HG03442 (cell line): ENCODE measurements around the gene USH1C.
A peak's percentile ranks its signal among the peaks of the same experiment; 100 is the strongest.

Experiments used
- ATAC-seq: cut with Tn5 transposase; IDR thresholded peaks from one replicate; pipeline ENCODE4 v1.9.1; 2021; ENCODE audit warnings: mild to moderate bottlenecking, moderate library complexity; ENCODE audit not compliant: unreplicated experiment

USH1C gene

DNA sequence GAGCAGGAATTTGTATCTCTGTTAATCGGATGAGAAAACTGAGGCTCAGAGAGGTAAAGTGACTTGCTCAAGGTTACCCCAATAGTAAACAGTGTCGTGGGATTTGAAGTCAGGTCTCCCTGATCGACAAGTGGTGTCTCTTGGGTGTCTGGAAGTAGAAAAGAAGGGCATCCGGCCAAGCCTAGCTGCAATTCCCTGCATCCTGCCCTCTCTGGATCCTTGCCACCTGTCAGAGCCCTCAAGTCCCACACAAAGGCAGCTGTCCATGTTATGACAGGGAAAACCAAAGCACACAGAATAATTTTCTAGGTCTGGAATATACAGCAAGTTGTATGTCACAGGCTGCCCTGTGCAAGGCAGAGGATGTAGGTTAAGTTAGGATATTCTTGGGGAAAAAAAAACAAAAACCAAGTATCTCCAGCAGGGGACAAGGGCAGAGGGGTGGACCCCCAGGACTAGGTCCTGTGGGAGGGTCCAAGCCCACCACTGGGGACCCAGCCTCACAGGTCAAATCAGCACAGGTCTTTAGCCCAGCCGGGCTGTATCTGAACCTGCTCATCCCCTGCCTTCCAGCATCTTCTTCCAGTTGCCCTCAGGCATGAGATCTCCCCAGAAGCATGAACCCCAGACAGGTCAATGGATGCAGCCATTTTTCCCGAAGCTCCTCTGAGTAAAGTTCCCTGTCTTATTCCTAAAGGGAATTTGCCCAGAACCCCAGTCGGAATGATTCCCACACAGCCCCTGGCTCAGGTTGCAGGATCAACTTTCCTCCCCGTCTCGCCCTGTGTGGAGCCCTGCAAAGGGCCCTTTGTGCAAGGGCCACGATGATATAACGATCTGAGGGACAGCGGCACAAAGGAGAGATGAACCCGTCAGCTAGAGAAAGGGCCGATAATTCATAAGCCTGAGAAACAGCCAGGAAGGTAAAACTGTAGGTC is 15.0 kb downstream of the USH1C start:
- ATAC-seq = no peak

DNA sequence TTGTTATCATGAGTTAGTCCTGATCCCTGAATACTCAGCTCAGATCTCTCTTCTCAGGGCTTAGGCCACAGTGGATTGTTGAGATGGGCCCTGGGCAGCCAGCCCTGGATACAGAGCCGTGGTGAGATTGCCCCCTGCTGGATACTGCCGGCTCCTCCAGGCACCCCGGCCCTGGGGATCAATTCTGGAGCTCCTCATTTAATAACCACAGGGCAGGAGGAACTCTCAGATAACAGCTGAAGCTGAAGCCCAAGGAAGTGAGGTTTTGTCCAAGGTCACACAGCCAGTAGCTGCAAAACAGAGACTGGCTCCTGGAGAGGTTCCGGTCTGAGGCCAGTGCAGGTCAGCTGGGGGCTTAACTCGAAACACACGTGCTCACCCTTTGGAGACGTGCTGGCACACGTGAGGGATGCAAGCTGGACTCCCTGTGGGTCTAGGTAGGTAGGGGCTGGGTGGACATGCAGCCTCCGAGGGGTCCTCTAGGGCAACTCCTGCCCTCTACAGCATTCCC is 16.0 kb downstream of the USH1C start:
- peak; percentile 55 for ATAC-seq

DNA sequence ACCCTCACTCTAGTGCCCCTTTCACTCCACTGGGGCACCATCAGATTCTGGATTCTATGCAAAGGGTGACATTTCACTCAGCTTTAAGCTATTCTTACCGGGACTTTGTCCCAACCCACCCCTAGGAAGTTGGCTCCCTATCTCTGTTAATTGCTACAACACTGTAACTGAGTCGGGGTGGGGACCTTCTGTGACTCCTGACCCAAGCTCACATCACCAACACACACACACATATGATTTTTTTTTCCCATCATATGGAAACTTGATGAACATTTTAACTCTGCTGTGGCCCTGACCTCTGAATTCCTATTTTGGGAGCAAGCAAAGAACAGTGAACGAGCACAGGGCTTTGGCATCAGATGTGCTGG is 16.6 kb downstream of the USH1C start:
- no peak for ATAC-seq

DNA sequence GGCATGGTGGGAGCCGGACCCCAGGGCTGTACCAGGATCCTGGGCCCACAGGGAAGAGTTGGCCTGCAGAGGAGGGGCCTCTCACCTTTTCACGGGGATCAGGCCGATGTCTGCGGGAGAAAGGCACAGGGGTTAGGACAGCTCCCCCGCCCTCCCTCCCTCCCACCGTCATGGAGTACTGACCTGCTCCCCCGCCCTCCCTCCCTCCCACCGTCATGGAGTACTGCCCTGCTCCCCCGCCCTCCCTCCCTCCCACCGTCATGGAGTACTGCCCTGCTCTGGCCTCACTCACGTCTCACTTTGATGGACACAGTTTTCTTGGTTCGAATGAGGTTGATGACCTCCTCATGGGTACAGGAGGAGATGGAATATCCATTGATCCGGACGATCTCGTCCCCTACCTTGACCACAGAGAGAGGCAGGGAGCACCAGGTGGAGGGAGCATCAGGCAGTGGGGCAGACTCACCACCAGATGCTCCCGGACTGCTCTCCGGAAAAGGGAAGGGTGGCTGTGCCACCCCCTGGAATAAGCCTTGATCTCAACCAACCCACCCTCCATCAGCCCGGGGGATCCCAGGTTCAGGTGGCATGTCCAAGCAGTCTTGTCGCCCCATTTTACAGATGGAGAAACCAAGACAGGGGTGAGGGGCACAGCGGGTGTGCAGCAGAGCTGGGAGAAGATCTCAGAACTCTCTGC is 17.1 kb downstream of the USH1C start:
- no peak for ATAC-seq

DNA sequence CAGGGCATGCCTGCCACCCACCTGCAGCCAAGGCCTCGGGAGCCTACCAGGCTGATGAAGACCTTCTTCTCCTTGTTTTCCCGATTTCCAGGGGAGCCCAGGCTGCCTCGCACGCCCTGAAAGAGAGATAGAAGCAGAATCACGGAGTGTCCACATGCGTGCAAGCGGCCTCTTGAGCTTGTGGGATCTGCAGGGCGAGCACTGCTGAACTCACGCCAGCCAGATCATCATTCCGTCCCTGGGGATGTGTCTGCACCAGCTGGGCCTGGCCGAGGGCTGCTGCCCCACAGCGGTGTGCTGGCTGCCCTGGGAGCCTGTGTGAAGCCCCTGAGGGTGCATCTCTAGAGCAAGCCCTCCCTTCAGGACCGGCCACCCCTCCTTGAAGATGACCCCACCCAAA is 17.9 kb downstream of the USH1C start:
- ATAC-seq = no peak

DNA sequence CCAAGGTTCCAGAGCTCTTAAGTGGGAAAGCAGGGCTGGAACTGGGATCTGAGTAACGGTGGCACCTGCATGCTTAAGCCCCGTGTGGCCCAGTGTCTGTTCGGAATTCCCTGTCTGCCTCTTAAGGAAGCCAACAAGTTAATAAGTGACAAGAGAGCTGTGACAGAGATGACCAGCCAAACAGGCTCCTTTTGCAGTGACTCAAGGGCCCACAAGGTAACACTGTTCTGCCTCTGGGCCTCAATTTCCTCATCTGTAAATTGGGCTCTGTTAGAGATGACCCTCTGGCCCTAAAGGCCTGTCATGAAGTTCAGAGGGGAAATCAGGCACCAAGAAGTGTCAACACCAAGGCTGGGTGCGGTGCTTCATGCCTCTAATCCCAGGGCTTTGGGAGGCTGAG is 18.6 kb downstream of the USH1C start:
- ATAC-seq = no peak

DNA sequence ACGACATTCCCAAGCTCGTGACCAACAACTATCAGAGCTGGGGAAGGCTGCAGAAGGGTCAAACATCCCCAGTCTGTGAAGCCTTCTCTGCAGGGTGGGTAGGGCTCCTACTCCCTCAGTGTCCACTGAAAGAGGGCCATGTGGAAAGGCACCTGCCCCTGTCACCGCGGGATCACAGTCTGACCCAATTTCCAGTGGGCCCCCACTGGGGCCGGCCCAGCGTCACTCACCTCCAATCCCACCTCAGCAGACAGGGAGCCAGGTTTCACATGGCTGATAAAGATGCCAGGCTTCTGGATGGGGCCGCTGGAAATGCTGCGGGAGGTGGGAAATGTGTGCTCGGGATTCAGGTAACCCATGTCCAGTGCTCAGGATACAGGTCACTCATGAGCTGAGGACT is 20.0 kb downstream of the USH1C start:
- no peak for ATAC-seq

DNA sequence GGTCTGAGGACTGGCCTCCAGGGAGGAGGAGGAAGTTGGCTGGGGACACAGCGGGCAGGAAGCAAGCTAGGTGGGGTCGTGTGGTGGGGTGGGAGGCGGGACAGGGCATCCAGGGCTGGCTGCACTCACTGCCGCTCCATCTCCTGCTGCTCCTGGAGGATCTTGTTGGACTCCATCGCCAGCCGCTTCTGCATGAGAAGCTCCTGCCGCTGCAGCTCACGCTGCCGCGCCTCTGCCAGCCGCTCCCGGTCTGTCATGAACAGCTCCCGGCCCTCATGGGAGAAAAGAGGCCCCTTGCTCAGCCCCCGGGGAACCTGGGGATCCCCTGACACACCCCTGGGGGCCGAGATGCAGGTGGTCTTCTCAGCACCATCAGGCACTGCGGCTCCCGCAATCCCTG is 21.6 kb downstream of the USH1C start:
- no peak for ATAC-seq

DNA sequence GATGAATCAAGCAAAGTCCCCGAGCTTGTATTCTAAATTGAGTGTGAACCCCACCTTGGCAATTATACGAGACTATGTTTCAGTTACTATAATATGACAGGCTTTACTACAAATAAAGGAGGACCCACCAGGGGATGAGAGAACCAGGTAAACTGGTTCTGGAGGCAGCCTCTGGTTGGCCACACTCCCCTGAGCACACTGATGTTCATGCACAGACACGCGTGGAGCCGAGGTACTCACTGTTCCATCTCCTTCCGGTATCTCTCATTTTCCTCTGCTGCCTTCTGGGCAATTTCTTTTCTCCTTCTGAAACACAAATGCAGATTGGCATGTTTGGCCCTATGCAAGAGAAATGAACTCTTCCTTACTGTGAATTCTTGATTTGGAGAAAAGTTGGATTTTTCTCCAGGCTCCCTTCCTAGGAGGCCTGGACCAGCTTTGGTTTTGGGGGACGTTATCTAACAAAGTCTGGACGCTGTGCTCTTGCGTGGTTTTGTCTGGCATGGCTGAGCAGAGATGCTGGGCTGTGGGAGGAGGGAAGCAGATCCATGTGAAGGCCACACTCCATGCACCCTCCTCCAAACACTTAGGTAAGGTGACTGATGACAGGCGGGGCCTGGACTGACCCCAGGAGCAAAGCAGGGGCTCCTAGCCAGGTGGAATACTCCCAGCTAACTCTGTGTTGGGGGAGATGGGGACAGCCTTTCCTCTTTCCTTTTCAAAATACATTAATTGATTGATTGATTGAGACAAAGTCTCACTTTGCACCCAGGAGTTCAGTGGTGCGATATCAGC is 22.9 kb downstream of the USH1C start:
- ATAC-seq = no peak

DNA sequence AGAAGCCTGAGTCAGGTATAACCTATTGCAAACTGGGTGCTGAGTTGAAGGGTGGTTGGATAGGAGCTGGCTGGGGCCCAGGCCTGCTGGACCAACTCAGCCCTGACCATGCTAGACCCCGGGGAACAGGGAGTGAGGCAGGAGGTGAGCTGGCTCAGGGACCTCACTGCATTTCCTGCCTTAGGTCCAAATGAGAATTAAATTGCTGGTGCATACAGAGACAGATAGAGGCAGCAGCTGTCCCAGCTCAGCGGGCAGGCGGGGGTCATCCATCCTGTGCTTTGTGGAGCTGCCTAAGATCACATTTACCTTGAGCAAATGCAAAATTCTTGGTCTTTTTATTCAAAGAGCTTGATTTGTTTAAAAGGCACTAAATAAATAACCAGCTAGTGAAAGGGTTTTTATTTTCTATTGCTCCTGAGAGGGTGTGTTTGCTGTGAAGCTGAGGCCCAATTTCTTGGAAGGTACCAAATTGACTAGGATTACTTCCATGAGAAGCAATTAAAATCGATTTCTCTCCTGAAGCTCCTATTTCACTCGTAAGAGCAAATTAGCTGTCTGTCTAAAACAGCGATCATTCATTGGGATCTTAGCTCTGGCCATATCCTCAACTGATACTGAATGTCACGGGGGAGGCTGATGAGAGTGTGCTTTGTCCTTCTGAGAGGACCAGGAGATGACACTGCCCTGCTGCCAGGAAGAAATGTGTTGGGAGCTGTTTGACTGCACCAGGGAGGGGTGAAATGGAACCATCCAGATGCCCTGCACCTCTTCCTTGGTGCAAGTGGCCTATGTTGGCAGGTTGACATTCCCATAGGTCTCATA is 24.9 kb downstream of the USH1C start:
- no peak for ATAC-seq

DNA sequence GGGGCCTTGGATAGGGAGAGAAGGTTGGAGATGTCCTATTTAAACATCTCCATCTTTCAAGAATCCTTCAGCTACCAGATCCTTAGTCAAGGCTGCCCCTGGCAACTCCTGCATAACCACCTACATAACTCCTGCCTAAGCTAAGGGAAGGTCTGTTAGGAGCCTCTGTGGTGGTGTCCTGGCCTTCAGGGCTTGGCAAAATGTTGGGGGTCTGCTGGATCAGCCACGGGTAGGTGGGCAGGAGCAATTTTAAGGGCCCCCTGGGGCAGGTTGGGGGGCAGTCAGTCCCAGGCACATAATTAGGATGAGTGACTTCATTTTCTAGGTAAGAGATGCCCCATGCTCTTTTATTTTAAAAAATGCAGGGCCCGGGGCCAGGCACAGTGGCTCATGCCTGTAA is 25.9 kb downstream of the USH1C start:
- no peak for ATAC-seq

DNA sequence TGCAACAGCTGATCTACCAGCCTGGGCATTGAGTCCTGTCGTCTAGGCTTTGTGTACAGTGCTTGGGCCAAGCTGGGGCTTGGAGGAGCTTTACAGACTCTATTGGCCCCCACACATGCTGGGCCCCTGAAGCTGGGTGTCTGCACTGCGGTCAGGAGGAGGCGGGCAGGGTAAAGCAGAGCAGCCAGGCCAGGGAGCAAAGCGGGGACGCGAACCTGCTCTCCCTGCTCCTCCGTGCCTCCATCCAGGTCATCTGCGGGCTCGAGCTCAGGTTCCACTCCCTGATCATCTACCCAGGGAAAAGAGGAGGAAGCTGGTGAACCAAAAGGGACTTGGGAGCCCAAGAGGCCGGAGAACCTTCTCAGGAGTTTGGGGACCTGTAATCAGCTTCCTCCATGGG is 27.0 kb downstream of the USH1C start:
- no peak for ATAC-seq

DNA sequence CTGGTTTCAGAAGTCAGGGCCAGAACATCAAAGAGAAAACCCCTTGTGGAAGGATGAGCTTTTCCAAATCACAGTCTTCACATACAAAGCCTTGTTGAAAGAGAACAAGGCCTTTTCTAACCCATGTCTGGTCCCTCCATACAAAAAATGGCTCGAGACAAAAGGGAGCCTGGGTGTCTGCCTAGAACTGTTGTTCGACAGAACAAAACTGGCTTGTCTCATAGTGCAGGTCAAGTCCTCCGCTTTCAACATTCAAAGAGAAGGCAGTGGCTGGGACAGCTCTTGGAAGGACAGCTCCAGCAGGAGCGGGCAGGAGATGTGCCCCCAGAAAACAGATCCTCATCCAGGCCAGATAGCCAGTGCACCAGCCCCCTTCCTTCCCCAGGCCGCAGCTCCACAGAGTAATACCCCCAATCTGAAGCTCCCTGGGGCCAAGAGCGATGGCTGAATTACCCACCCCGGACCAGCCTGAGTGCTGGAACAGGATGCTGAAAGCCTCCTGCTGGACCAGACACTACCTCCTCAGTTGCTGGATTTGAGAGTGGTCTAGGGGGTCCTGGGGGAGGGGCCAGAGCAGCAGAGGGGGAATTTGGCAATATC is 27.6 kb downstream of the USH1C start:
- ATAC-seq = no peak

DNA sequence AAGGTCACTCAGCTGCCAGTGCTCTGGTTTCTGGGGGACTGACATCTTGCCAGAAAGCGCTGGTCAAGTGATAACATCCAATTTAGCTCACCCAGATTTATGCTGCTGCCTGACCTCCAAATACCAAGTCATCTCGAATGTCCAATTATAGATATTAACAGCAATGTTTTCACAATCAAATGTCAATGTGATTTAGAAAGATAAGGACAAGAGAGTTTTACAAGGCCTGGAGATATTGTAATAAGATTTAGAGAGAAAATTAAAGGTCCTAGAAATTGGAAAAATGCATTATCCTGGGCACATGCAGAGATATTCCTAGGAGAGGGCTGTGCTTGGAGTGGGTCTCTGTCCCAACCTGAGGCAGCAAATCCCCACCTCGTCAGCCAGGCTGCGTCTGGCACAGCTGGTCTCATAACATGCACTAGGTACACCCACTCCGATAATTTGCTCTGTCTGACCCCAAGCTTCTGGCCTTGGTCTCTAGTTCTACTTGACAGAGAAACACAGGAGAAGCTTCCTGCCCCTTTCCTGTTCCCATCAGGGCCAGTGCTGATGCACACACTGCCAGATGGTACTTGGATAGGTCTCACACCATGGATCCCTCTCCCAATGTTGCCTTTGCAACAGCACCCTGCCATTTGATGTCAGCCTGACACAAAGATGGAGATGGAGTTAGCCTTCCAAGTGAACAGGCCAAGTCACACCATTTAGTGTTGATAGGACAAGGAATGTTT is 28.6 kb downstream of the USH1C start:
- no peak for ATAC-seq

DNA sequence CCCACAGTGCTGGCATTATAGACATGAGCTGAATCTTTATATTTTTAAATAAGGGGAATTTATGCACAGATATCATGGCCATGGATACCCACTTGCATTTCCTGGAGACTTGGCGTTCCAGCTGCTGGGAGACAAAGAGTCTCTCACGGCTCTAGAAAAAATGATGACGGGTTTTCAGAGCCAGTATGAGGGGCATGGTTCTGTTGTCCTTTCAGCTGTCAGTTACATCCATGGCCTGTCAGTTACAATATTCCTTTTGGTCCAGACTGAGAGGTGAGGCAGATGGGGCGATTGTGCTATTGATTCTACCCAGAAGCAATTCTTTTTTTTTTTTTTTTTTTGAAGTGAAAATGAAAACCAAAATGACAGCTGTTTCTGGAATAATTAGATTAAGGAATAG is 29.7 kb downstream of the USH1C start:
- no peak for ATAC-seq

DNA sequence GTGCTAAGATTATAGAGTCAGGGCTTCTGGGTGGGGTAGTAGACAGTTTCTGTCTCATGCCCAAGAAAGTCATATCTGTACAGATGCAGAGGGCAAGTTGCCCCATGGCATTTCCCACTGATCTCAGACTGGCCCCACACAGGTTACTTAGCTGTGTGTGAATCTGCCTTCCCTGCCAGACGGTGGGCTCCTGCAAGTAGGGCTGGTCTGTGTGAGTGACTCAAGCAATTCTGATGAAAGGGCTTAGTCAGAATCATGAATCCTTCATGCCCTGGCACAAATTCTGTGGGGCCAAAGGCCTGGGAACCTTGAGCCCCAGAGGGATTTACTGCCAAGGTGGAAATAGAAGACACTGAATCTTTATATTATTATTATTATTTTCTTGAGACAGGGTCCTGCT is 30.4 kb downstream of the USH1C start:
- ATAC-seq = no peak

DNA sequence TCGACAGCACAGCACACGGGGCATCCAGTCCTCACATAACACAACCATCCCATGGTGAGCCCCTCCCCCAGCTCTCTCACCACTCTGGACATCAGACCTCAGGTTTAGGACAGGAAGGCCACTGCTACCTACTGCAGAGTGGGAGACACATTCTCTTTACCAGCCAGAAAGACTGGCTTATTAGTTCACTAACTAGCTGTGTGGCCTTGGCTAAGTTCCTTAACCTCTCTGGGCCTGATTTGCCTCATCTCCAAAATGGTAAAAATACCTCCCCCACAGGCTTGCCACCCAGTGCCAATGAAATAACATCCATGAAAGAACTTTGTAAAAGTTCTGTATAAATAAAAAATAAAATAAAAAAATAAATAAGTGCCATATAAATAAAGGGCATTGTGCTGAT is 32.1 kb downstream of the USH1C start:
- no peak for ATAC-seq

DNA sequence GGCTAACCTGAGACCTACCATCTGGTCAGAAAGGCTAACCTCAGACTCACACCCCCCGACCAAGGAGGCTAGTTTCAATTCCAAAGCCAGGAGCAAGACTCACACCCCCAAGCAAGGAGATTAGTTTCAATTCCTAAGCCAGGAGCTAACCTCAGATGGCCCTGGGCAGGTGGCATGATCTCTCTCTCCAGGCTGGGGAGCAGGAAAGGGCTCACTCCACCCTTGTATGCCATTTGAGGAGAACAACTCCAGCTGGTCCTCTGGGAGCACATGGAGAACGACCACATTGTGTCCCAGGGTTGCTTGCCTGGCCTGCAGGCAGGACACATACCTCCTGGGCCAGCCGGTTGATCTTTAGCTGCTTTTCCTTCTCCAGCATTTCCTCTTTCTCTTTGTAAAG is 32.6 kb downstream of the USH1C start:
- ATAC-seq = no peak

DNA sequence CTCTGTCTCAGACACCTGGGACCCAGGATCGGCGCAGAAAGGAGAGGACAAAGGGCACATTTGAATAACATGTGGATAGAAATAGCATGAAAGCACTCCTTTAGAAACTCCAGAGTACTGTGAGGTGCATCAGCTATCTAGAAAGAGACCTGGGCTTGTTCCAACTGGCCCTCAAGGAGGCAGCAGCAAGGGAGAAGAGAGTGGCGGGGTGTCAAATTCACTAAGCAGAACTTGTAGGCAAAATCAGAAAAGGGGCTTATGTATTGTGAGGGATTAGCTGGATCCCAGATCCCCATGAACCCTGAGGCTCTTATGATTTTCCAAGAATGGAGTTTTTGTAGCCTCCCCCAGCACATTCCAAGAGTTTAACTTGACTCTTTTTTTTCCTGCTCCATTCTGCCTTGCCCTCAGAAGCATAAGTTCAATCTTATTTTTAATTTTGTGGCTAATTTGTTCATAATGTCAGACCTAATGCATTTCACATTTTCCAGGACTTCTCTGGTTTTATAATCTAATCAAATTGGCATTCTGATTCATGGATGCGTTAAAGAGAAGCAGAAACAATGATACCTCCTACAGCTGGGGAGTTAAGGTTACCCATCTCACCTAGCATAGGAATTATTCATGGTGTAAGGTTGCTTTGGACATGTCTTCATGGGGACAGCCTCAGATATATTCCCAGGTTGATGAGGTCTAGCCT is 33.6 kb downstream of the USH1C start:
- no peak for ATAC-seq
